ENCODE results near the gene PGAM5. TPM values are rescaled to one million over a fixed set of nuclear protein-coding genes. Genes with fewer than 3 reads are reported as not detected.
"Not testable (repeated sequence)": the region's sequence is repeated elsewhere in the genome, so short reads cannot be mapped to it uniquely, and the experiment has no call there.

PGAM5 gene
- total and polyA plus RNA-seq, 9 of the 15 experiments (the other 6 are each of a cell fraction or from before 2014, with no cell fraction given) = 7.4 to 121 (median 69.5) TPM

- in situ Hi-C loops (cut with MboI); H3K9ac ChIP-seq (ENCODE audit: insufficient read depth in 1 of 2, low read depth in 2 of 2, low read length in 2 of 2); H2AFZ ChIP-seq (ENCODE audit: low read depth, low read length); BruUV-seq (replicated peaks); H3K4me2 ChIP-seq (ENCODE audit: insufficient read depth, low read length); intact Hi-C loops (cut with micrococcal nuclease); H4K20me1 ChIP-seq (replicated peaks; ENCODE audit: control insufficient read depth, insufficient read depth, low read length); DNase-seq (ENCODE audit: extremely low read depth in 1 of 4, low spot score in 3 of 4); H3K4me3 ChIP-seq; H3K27me3 ChIP-seq (ENCODE audit: control insufficient read depth in 2 of 2, insufficient read depth in 2 of 2, low read length in 2 of 2); ATAC-seq; H3K9me1 ChIP-seq (ENCODE audit: control insufficient read depth, insufficient read depth, low read length); H3K27ac ChIP-seq (ENCODE audit: extremely low read depth, low read depth, low read length); CTCF ChIA-PET (ENCODE audit: low intra/inter-chr PET ratio); H3K9me3 ChIP-seq (replicated peaks; ENCODE audit: control insufficient read depth, insufficient read depth, low read depth, low read length); FAIRE-seq: not testable (repeated sequence)
- Histone ChIP-seq H3K36me3 (ENCODE audit: control insufficient read depth, insufficient read depth, low read length) (peaks cover 47% of the 10 kb centered on the region), H3K4me1 (replicated peaks in 1 of 2; ENCODE audit: control insufficient read depth in 2 of 2, insufficient read depth in 2 of 2, low read length in 2 of 2) (peaks cover 7 to 15% of the 10 kb centered on the region in 2 experiments; a peak in 3 of 5 replicates), H3K79me2 (ENCODE audit: control insufficient read depth, insufficient read depth, low read length) (peaks cover 23% of the 10 kb centered on the region)
- TF ChIP-seq, protein P1, sequence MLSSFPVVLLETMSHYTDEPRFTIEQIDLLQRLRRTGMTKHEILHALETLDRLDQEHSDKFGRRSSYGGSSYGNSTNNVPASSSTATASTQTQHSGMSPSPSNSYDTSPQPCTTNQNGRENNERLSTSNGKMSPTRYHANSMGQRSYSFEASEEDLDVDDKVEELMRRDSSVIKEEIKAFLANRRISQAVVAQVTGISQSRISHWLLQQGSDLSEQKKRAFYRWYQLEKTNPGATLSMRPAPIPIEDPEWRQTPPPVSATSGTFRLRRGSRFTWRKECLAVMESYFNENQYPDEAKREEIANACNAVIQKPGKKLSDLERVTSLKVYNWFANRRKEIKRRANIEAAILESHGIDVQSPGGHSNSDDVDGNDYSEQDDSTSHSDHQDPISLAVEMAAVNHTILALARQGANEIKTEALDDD (IDR thresholded peaks at IDR 0.05) = peak; percentile 97
- 97% methylated on average over 2 of the region's 3 CpGs for whole genome bisulfite sequencing (ENCODE audit: insufficient coverage, low coverage, missing lambda C conversion rate)
- POLR2A ChIA-PET = interaction anchor here (0.8 to 1.3 kb wide), 2 partner anchors 8 to 13 kb away, joined by 3 read pairs; no protein-coding TSS in a partner anchor
These were observed 18.6 kb upstream of the PGAM5 start for GRCh38 chr12:132692030-132692429.

- H2AFZ ChIP-seq (ENCODE audit: low read depth, low read length); H3K9me3 ChIP-seq (replicated peaks; ENCODE audit: control insufficient read depth, insufficient read depth, low read depth, low read length); H3K27me3 ChIP-seq (ENCODE audit: control insufficient read depth in 2 of 2, insufficient read depth in 2 of 2, low read length in 2 of 2); DNase-seq (ENCODE audit: extremely low read depth in 1 of 4, low spot score in 3 of 4); in situ Hi-C loops (cut with MboI); H3K9ac ChIP-seq (ENCODE audit: insufficient read depth in 1 of 2, low read depth in 2 of 2, low read length in 2 of 2); intact Hi-C loops (cut with micrococcal nuclease); H3K79me2 ChIP-seq (ENCODE audit: control insufficient read depth, insufficient read depth, low read length); H4K20me1 ChIP-seq (replicated peaks; ENCODE audit: control insufficient read depth, insufficient read depth, low read length); CTCF ChIA-PET (ENCODE audit: low intra/inter-chr PET ratio); H3K4me3 ChIP-seq; H3K27ac ChIP-seq (ENCODE audit: extremely low read depth, low read depth, low read length); ATAC-seq; H3K4me2 ChIP-seq (ENCODE audit: insufficient read depth, low read length); FAIRE-seq; BruUV-seq (replicated peaks); H3K9me1 ChIP-seq (ENCODE audit: control insufficient read depth, insufficient read depth, low read length); H3K4me1 ChIP-seq (replicated peaks in 1 of 2; ENCODE audit: control insufficient read depth in 2 of 2, insufficient read depth in 2 of 2, low read length in 2 of 2): not testable (repeated sequence)
- 97% methylated on average over 3 of the region's 3 CpGs for WGBS (ENCODE audit: insufficient coverage, low coverage, missing lambda C conversion rate)
- POLR2A ChIA-PET = interaction anchor here (0.7 to 1.5 kb wide), 3 partner anchors 9 to 47 kb away, joined by 3 to 4 read pairs (median 3); no protein-coding TSS in a partner anchor
- peaks cover 64% of the 10 kb centered on the region for H3K36me3 ChIP-seq (ENCODE audit: control insufficient read depth, insufficient read depth, low read length)
- TF ChIP-seq, protein P1 (IDR thresholded peaks at IDR 0.05) = peak; percentile 94
These were observed 15.8 kb upstream of the PGAM5 start for GRCh38 chr12:132694888-132695287.
